Left ventricle myocardium superior (tissue), 1 donor: ENCODE measurements around the gene C9orf43. TPM values are rescaled to one million over a fixed set of nuclear protein-coding genes. Genes with fewer than 3 reads are reported as not detected.
A peak's percentile ranks its signal among the peaks of the same experiment; 100 is the strongest.

ENCODE experiments used
- ATAC-seq: fragments of 200-7000 bp; cut with Tn5 transposase; one replicate; pipeline ENCODE4 v1.9.1; 2020; ENCODE audit warnings: mild to moderate bottlenecking, moderate library complexity
- DNase-seq: peaks from one replicate; pipeline ENCODE4 v3.0.0-alpha.2; 2020
- intact Hi-C: fragments of 100-400 bp; cut with micrococcal nuclease; formaldehyde crosslinking; loops from one replicate; pipeline ENCODE4 v1.11.0; 2022
- total RNA-seq: library from RNA; stranded (reverse); fragmentation: NEBNext Ultra II Directional; extraction: Animal tissue kit (Norgen Biotek cat#: 25700); gene quantifications from one replicate; pipeline ENCODE4 v1.2.1, GENCODE V29; 2021
- donor health status: DM: no; HTN: yes; CAD: no; lungs with severe emphysema.

Gene C9orf43
- total RNA-seq, 1 donor from 2014 or later = 0.12 TPM

DNA sequence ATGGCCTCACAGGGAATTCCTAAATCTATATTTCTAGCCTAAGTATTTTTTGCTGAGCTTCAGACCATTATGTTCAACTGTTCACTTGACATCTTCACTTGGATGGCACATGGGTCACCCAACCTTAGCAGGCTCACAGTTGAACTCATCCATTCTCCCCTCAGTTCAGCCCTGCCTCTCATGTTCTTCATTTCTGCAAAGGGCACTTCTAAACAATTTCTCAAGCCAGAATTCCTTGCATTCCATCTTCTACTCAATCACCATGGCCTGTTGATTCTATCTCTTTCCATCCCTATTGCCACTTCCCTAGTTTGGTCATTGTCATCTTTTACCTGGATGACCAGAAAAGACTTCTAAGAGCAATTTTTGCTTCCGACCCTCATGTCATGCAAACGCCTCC lies 45.7 kb downstream of the C9orf43 start:
- intact Hi-C loops = no loop called here
- no peak for ATAC-seq
- DNase-seq = no peak

GRCh38 chr9:113461285-113461684 lies 50.7 kb downstream of the C9orf43 start:
- intact Hi-C loops = no loop called here
- DNase-seq = no peak
- no peak for ATAC-seq

DNA sequence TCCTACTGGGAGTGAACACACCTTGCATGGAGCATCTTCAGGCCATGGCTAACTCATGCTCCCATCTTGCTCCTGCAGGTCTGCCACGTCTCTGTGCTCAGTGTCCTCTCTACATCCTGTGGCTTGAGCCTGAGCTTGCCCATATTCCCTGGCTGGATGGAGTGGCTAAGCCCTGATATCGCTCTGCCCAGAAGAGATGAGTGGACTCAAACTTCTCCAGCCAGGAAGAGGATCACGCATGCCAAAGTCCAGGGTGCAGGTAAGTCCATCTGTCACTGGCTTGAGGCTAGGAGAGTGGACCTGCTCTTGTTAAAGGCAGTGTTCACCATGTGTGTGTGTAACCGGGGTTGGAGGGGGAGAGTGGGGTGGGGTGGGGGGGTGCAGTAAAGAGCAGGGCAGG lies 51.4 kb downstream of the C9orf43 start:
- DNase-seq = no peak
- intact Hi-C loops = no loop called here
- no peak for ATAC-seq

DNA sequence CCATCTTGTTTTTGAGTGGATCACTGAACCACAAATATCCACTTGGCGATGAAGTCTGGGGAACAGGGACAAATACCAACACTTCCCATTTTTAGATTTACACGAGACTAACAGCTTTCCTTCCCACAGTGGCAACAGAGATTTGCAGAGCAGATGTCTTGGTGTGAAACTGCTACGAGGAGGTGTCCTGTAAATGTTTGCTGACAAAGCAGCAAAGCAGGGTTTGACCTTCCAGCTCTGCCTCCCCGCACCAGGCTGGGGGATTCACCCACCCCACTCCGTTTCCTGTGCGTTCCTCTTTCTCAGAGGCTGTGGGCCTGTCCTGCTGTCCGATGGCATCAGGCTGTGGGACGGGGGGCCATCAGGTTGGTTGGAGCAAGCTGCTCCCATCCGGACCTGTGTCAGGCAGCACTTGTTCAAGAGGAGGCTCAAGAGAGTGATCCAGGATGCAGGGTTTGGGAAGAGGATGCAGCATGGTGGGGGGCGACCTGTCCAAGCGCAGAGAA lies 52.3 kb downstream of the C9orf43 start:
- intact Hi-C loops = no loop called here
- ATAC-seq (no peak), DNase-seq (no peak)

DNA sequence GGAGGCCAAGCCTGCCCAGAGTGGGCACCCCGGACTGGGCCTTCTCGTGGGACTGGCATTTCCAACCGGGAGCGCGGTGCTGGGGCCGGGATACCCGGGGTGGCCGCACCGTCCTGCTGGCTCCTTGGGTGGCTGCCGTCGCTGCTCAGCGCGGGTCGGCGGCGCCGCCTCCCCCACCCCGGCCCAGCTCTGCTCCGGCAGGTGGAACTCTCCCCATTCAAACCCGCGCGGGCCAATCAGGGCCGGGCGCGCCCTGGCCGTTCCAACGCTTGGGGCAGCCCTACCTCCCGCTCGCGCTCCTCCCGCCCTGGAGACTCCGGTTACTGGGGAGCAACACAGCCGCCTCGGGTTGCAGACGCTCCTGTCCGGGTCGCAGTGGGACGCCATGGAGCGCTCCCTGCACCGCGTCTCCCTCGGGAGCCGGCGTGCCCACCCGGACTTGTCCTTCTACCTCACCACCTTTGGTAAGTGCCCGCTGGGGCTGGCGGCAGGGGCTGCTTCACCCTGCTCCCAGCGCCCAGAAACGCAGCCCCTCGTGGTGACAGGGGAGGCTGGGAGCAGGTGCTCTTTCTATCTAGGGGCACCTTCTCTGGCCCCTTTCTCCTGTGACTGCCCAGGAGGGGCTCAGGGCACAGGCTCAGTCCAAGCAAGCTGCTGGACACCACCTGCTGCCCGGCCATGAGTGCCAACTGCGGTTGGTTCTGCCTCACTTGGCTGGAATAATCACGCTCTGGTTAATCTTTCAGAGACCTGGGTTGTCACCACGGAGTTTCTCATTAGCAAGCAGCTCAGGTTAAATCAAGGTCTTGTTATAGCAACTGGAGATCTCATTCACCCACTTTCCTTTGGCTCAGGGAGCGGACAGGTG lies 53.1 kb downstream of the C9orf43 start, which contains the start of gene RGS3:
Gene RGS3, plus strand, starts transcription at position 310 of the 868 bp plus-strand sequence. Its CDS starts 76 bp downstream, at position 386.
- intact Hi-C loops = no loop called here

DNA sequence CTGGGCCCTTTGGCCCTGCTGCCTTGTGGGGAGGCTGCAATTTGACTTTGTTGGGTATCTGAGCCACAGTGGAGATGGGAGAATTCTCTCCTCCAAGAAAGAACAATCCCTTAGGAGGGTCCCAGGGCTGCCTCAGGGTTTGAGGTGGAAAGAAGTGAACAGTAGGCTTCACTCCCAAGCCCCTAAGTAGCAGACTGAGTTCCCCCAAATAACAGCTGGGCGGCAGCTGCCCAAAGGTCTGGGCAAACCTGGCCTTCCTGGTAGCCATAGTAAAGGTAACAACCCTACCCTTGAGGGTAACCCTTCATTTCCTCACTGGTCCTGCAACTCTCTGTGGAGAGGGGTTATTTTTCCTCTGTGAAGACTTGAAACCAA lies 53.7 kb downstream of the C9orf43 start:
- DNase-seq = no peak
- ATAC-seq = no peak
- intact Hi-C loops = no loop called here

More for the DNA sequence above, 53.1 kb downstream of the C9orf43 start, which contains the start of gene RGS3:
- ATAC-seq (peak; percentile 96), DNase-seq (peak; percentile 82)

DNA sequence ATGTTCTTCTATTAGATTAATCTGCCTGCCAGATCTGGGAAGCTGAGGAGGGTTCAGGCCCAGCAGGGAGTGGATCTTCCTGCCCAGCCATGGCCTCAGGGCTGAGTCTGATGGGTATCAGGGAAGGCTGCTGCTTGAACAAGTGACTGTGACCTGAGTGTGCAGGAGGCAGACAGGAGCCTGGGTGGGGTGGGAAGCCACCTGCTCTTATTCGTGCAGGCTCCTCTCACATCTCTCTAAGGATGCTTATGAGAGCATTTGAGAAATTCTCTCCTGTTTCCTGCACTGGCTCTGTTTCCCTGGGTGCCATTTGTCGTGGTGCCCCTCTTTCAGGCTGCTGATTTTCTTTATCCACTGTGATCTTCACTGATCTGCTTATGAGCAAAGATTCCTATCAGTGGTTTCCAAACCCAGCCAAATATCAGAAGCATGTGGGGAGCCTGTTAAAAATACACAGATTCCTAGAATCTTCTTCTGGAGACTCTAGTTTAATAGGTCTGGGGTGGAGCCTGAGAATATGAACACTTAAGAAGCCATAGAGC lies 55.1 kb downstream of the C9orf43 start:
- ATAC-seq = no peak
- DNase-seq = no peak
- intact Hi-C loops = no loop called here

DNA sequence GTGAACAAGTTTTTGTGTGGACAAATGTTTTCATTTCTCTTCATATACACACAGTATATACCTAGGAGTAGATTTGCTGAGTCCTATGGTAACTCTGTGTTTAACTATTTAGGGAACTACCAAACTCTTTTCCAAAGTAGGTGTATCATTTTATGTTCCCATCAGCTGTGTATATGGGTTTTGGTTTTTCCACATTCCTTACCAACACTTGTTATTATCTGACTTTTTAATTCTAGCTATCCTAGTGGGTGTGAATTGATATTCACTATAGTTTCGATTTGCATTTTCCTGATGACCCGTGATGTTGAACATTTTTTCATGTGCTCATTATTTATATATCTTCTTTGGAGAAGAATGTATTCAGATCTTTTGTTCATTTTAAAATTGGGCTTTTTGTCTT lies 56.6 kb downstream of the C9orf43 start:
- no peak for ATAC-seq
- DNase-seq = no peak
- intact Hi-C loops = no loop called here

DNA sequence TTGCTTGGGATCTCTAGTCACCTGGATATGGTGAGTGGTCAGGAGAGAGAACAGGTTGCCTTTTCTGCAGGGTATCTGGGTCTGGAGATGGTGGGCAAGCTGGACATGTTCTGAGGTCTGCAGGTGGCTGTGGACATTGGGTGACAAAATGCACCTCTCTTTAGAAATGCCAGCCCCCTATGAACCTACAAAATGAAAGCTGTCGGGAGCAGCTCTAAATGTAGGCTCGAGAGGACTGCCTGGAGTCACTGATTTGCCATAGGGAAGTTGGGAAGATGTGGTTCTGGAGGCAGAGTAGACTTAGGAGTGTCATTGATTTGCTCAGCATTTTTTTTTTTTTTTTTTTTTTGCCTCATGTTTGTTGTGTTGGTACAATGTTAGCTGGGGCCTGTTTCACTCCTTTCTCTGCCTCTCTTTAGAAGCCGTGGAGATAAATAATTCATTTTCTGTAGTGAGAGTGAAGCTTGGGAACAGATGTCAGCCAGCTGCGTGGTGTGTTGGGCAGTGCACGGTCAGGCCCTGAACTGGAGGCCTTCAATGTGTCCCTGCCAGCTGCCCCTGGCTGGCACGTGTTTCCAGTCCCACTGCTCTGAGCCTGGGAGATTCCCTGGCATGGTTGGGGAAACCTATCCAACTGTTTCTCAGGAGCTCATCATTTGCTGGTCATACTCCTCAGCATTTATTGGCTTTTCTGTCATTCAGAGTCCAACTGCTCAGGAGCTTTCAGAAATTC lies 58.3 kb downstream of the C9orf43 start:
- ATAC-seq = peak; percentile 83
- intact Hi-C loops = no loop called here
- peak; percentile 66 for DNase-seq

DNA sequence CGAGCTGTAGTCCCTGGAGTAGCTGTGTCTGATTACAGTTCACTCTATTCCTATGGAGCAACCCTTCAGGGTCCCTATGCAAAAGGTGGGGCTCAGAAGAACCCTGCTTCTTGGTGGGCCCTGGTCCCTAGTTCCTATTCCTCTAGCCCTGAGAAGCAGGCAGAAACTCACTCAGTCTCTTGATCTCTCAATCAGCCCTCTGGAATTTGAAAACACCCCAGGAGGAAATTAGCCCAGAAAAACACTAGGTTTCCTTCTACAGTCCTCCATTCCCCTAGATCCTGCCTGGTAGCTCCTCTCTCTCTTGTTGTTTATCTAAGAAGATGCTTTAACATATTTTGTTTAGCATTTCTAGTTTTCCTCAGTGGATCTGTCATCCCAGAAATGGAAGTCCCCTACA lies 60.6 kb downstream of the C9orf43 start:
- DNase-seq (no peak), ATAC-seq (no peak)
- intact Hi-C loops = no loop called here

GRCh38 chr9:113471566-113471965 lies 61.0 kb downstream of the C9orf43 start:
- intact Hi-C loops = no loop called here
- ATAC-seq (no peak), DNase-seq (no peak)

- DNase-seq (no peak), ATAC-seq (no peak)
- intact Hi-C loops = no loop called here
Observed at GRCh38 chr9:113472199-113472598, 61.7 kb downstream of the C9orf43 start.

GRCh38 chr9:113474360-113475028 lies 63.9 kb downstream of the C9orf43 start:
- ATAC-seq (peak; percentile 42), DNase-seq (no peak)
- intact Hi-C loops = no loop called here

DNA sequence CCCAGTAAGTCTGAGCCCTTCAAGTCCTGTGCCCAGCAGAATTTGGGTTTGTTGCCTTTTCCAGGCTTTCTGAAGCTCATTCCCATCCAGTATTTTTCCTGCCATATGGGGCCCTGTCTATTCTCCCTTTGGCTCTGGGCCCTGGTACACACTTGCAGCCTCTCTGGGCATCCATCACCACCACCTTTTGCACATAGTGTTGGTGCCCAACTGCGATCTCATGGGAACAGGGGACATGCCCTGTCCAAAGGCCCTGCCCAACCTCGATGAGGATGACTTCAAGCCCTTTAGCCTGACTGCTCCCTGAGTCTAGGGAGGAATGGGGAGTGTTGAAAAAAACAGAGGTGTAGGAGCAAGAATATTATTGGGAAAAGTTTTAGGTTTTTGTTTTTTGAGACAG lies 64.5 kb downstream of the C9orf43 start:
- intact Hi-C loops = no loop called here
- ATAC-seq (peak; percentile 28), DNase-seq (no peak)

DNA sequence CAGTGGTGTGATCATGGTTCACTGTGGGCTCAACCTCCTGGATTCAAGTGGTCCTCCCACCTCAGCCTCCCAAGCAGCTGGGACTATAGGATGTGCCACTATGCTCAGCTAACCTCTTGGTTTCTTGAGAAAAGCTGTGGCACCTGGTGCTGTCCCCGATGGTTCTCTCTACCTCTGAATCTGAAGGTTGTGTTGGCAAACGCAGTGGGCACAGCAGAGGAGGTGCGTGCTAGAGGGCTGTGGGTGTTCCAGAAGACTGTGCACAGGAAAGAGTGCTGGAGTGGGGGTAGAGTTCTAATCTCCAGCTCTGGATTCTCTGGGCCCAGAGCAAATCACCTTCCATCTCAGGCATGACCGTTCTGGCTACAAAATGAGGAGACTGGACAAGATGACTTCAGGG lies 65.4 kb downstream of the C9orf43 start:
- DNase-seq (no peak), ATAC-seq (no peak)
- intact Hi-C loops = no loop called here

GRCh38 chr9:113476511-113476916 lies 66.0 kb downstream of the C9orf43 start:
- ATAC-seq = no peak
- intact Hi-C loops = no loop called here
- no peak for DNase-seq

DNA sequence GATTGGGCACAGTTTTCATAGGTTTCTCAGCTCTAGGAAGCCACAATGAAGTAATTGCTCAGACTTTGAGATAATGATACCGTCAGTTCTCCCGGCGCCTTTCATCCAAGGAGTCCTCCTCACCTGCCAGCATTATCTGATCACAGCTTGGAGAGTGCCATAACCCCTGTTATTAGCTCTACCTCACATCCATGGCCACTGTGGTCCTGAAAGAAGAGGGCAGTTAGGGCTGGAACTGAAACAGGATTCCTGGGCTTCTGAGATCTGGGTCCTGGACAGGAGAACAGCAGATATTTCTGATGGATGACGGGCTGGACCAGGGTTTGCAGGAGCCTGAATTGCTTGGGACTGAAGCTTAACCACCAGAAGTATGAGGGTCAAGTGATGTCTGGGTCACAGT lies 66.5 kb downstream of the C9orf43 start:
- no peak for ATAC-seq
- no peak for DNase-seq
- intact Hi-C loops = no loop called here

- no peak for DNase-seq
- intact Hi-C loops = no loop called here
- no peak for ATAC-seq
Observed at GRCh38 chr9:113477661-113478060, 67.1 kb downstream of the C9orf43 start.

- DNase-seq = no peak
- no peak for ATAC-seq
- intact Hi-C loops = no loop called here
Observed at GRCh38 chr9:113479174-113479621, 68.7 kb downstream of the C9orf43 start.
